HG02798 (cell line): Measurements from ENCODE around the gene ALDH1A1.

Source experiments
- ATAC-seq: cut with Tn5 transposase; IDR thresholded peaks from one replicate; pipeline ENCODE4 v1.9.1; 2021; ENCODE audit warnings: mild to moderate bottlenecking; ENCODE audit not compliant: unreplicated experiment, poor library complexity

ALDH1A1 gene

GRCh38 chr9:72980183-72980582 lies 27.3 kb upstream of the ALDH1A1 start:
- no peak for ATAC-seq

GRCh38 chr9:72979405-72980100 lies 26.7 kb upstream of the ALDH1A1 start:
- no peak for ATAC-seq

- no peak for ATAC-seq
Observed at GRCh38 chr9:72978744-72979143, 25.9 kb upstream of the ALDH1A1 start.

- ATAC-seq, result no peak
Observed at GRCh38 chr9:72977670-72978069, 24.8 kb upstream of the ALDH1A1 start.

GRCh38 chr9:72974501-72974900 lies 21.6 kb upstream of the ALDH1A1 start:
- no peak for ATAC-seq

GRCh38 chr9:72972636-72973035 lies 19.8 kb upstream of the ALDH1A1 start:
- no peak for ATAC-seq

GRCh38 chr9:72971411-72971810 lies 18.6 kb upstream of the ALDH1A1 start:
- ATAC-seq, result no peak

GRCh38 chr9:72960446-72960845 lies 7.6 kb upstream of the ALDH1A1 start:
- no peak for ATAC-seq

- no peak for ATAC-seq
Observed at GRCh38 chr9:72958485-72959281, 5.8 kb upstream of the ALDH1A1 start.

- ATAC-seq, result no peak
Observed at GRCh38 chr9:72955571-72955970, 2.7 kb upstream of the ALDH1A1 start.

- ATAC-seq, result no peak
Observed at GRCh38 chr9:72955126-72955455, 2.2 kb upstream of the ALDH1A1 start.

- no peak for ATAC-seq
Observed at GRCh38 chr9:72954431-72955125, 1.7 kb upstream of the ALDH1A1 start.

- ATAC-seq, result no peak
Observed at GRCh38 chr9:72952381-72952690, 517 bp downstream of the ALDH1A1 start.

- no peak for ATAC-seq
Observed at GRCh38 chr9:72951520-72952380, 1.1 kb downstream of the ALDH1A1 start.

GRCh38 chr9:72950875-72951442 lies 1.9 kb downstream of the ALDH1A1 start:
- no peak for ATAC-seq

- no peak for ATAC-seq
Observed at GRCh38 chr9:72949918-72950325, 2.9 kb downstream of the ALDH1A1 start.

- ATAC-seq, result no peak
Observed at GRCh38 chr9:72949244-72949582, 3.6 kb downstream of the ALDH1A1 start.

GRCh38 chr9:72948575-72949243 lies 4.1 kb downstream of the ALDH1A1 start:
- no peak for ATAC-seq

GRCh38 chr9:72947984-72948465 lies 4.8 kb downstream of the ALDH1A1 start:
- no peak for ATAC-seq

- no peak for ATAC-seq
Observed at GRCh38 chr9:72946821-72947220, 6.0 kb downstream of the ALDH1A1 start.
